ENCODE results near the gene IQSEC1. TPM values are rescaled to one million over a fixed set of nuclear protein-coding genes. Genes with fewer than 3 reads are reported as not detected.
A peak's percentile ranks its signal among the peaks of the same experiment; 100 is the strongest.

IQSEC1 gene
- 10 to 100 TPM; 53.5 to 60.7 TPM for total RNA-seq
- long read RNA-seq, donor 1, partial matches to known transcripts, result 39 of 45 reads
- long read RNA-seq, donor 1, other reads (novel, unspliced or antisense), result 6 of 45 reads
- long read RNA-seq, donor 2, partial matches to known transcripts, result 145 of 150 reads
- long read RNA-seq, donor 2, other reads (novel, unspliced or antisense), result 5 of 150 reads

- peak; percentile 91 for DNase-seq (ENCODE audit: low spot score)
- intact Hi-C loops (cut with DNase I), result no loop called here
Measured at GRCh38 chr3:13073326-13074005, at the start of gene IQSEC1. Gene IQSEC1 (minus strand): TSS chr3:13073429. CDS start chr3:13073014, 415 bp downstream.

GRCh38 chr3:13122081-13123012, 49.1 kb upstream of the IQSEC1 start:
- intact Hi-C loops (cut with DNase I), result loop anchor here in 1 of 2 donors (5.0 kb wide), 1 partner anchor 85 kb away; no protein-coding TSS in a partner anchor
- peak; percentile 69 for DNase-seq (ENCODE audit: low spot score)

GRCh38 chr3:13121553-13122001, 48.3 kb upstream of the IQSEC1 start:
- no peak for DNase-seq (ENCODE audit: low spot score)
- intact Hi-C loops (cut with DNase I), result loop anchor here in 1 of 2 donors (5.0 kb wide), 1 partner anchor 86 kb away; no protein-coding TSS in a partner anchor

GRCh38 chr3:13120928-13121552, 47.8 kb upstream of the IQSEC1 start:
- intact Hi-C loops (cut with DNase I), result loop anchor here in 1 of 2 donors (5.0 kb wide), 1 partner anchor 86 kb away; no protein-coding TSS in a partner anchor
- DNase-seq (ENCODE audit: low spot score), result peak; percentile 60

GRCh38 chr3:13120289-13120927, 47.2 kb upstream of the IQSEC1 start:
- intact Hi-C loops (cut with DNase I), result loop anchor here in 1 of 2 donors (5.0 kb wide), 1 partner anchor 87 kb away; no protein-coding TSS in a partner anchor
- DNase-seq (ENCODE audit: low spot score), result peak; percentile 31

GRCh38 chr3:13119471-13120220, 46.4 kb upstream of the IQSEC1 start:
- intact Hi-C loops (cut with DNase I), result loop anchor here in 1 of 2 donors (5.0 kb wide), 1 partner anchor 88 kb away; no protein-coding TSS in a partner anchor
- peak; percentile 71 for DNase-seq (ENCODE audit: low spot score)

GRCh38 chr3:13116426-13116825, 43.2 kb upstream of the IQSEC1 start:
- DNase-seq (ENCODE audit: low spot score), result no peak
- intact Hi-C loops (cut with DNase I), result no loop called here

- intact Hi-C loops (cut with DNase I), result no loop called here
- DNase-seq (ENCODE audit: low spot score), result peak; percentile 57
Measured at GRCh38 chr3:13115991-13116390, 42.8 kb upstream of the IQSEC1 start.

GRCh38 chr3:13115576-13115910, 42.3 kb upstream of the IQSEC1 start:
- intact Hi-C loops (cut with DNase I), result no loop called here
- DNase-seq (ENCODE audit: low spot score), result peak; percentile 68

GRCh38 chr3:13114811-13115575, 41.8 kb upstream of the IQSEC1 start:
- DNase-seq (ENCODE audit: low spot score), result peak; percentile 73
- intact Hi-C loops (cut with DNase I), result no loop called here

GRCh38 chr3:13113346-13114330, 40.4 kb upstream of the IQSEC1 start:
- DNase-seq (ENCODE audit: low spot score), result peak; percentile 55
- intact Hi-C loops (cut with DNase I), result no loop called here

GRCh38 chr3:13112521-13113345, 39.5 kb upstream of the IQSEC1 start:
- intact Hi-C loops (cut with DNase I), result no loop called here
- DNase-seq (ENCODE audit: low spot score), result peak; percentile 58

GRCh38 chr3:13111873-13112520, 38.8 kb upstream of the IQSEC1 start:
- intact Hi-C loops (cut with DNase I), result no loop called here
- peak; percentile 57 for DNase-seq (ENCODE audit: low spot score)

- peak; percentile 58 for DNase-seq (ENCODE audit: low spot score)
- intact Hi-C loops (cut with DNase I), result no loop called here
Measured at GRCh38 chr3:13111173-13111872, 38.1 kb upstream of the IQSEC1 start.
